ENCODE results near the gene NUP50. TPM values are rescaled to one million over a fixed set of nuclear protein-coding genes. Genes with fewer than 3 reads are reported as not detected.
A peak's percentile ranks its signal among the peaks of the same experiment; 100 is the strongest.

The NUP50 gene
- total and polyA plus RNA-seq, 2 of the 13 experiments (the other 11 are each of a cell fraction or from before 2014, with no cell fraction given) = 14.2 to 52.4 TPM

MicroRNA genes within 50 kb of the gene (microRNA counts, 767-probe panel; counts per million panel counts)
- not detected for microRNA hsa-miR-1249

Small RNAs within 50 kb of the gene (microRNA-seq; reads per million reads assigned to microRNA genes)
- gene MIR1249 = 14.8 reads per million, percentile 52 among the genes with 10 or more reads in this experiment

Small RNAs within 50 kb of the gene (small RNA-seq; reads per million reads assigned to genes)
- 0 reads per million in 3 experiments for gene MIR1249 (ENCODE audit: insufficient read depth in 2 of 3, insufficient read length in 3 of 3, low read depth in 2 of 3, low replicate concordance in 1 of 3)

Other genes starting within 250 kb of the NUP50 start
- not detected in 2 replicates for gene PHF21B, start 153.9 kb upstream of the NUP50 start, total RNA-seq (2016; rRNA removed; fragmentation: Illumina TruSeq; extraction: Trizol)
- not detected in 2 replicates for gene PHF21B, start 153.9 kb upstream of the NUP50 start, polyA plus RNA-seq (2011; rRNA removed)
- gene KIAA0930, start 77.0 kb downstream of the NUP50 start, total RNA-seq (2016; rRNA removed; fragmentation: Illumina TruSeq; extraction: Trizol) = 25.5 and 27.0 TPM in 2 replicates
- 38.2 and 46.3 TPM in 2 replicates for gene KIAA0930, start 77.0 kb downstream of the NUP50 start, polyA plus RNA-seq (2011; rRNA removed)
- 10.0 and 10.5 TPM in 2 replicates for gene UPK3A, start 121.0 kb downstream of the NUP50 start, total RNA-seq (2016; rRNA removed; fragmentation: Illumina TruSeq; extraction: Trizol)
- 12.2 and 13.8 TPM in 2 replicates for gene UPK3A, start 121.0 kb downstream of the NUP50 start, polyA plus RNA-seq (2011; rRNA removed)
- 26.4 and 36.7 TPM in 2 replicates for gene FAM118A, start 146.0 kb downstream of the NUP50 start, total RNA-seq (2016; rRNA removed; fragmentation: Illumina TruSeq; extraction: Trizol)
- gene FAM118A, start 146.0 kb downstream of the NUP50 start, polyA plus RNA-seq (2011; rRNA removed) = 48.2 TPM in 2 replicates
- gene SMC1B, start 249.7 kb downstream of the NUP50 start, total RNA-seq (2016; rRNA removed; fragmentation: Illumina TruSeq; extraction: Trizol) = not detected in 2 replicates
- gene SMC1B, start 249.7 kb downstream of the NUP50 start, polyA plus RNA-seq (2011; rRNA removed) = not detected in 2 replicates
- 0.55 and 0.81 TPM in 2 replicates for gene RIBC2, start 249.8 kb downstream of the NUP50 start, total RNA-seq (2016; rRNA removed; fragmentation: Illumina TruSeq; extraction: Trizol)
- gene RIBC2, start 249.8 kb downstream of the NUP50 start, polyA plus RNA-seq (2011; rRNA removed) = not detected in 2 replicates